Neural cell (in vitro differentiated cells): Measurements from ENCODE around the gene AHNAK.

Experiments used
- CTCF ChIP-seq: fragments of 450-650 bp; IDR thresholded peaks from 2 replicates; pipeline ENCODE4 v1.5.1; 2014; ENCODE audit warnings: antibody characterized with exemption, mild to moderate bottlenecking, moderate library complexity; ENCODE audit not compliant: poor library complexity, severe bottlenecking
- EZH2 ChIP-seq: fragments of 200-600, 300-800 bp; shearing (Covaris generic), sonication (generic); IDR thresholded peaks from 2 replicates; pipeline ENCODE4 v1.6.1; 2014; ENCODE audit warnings: antibody characterized with exemption, low read length, borderline replicate concordance, mild to moderate bottlenecking; ENCODE audit not compliant: insufficient read depth, poor library complexity, severe bottlenecking
- MXI1 ChIP-seq: fragments of 450-650 bp; conservative IDR thresholded peaks from 2 replicates; pipeline ENCODE4 v1.6.1; 2014; ENCODE audit warnings: antibody characterized with exemption, mild to moderate bottlenecking; ENCODE audit not compliant: poor library complexity, severe bottlenecking
- POLR2AphosphoS5 ChIP-seq: IDR thresholded peaks from 2 replicates; pipeline ENCODE4 v1.6.1; 2012
- RAD21 ChIP-seq: fragments of 450-650 bp; conservative IDR thresholded peaks from 2 replicates; pipeline ENCODE4 v1.6.1; 2014; ENCODE audit warnings: antibody characterized with exemption, mild to moderate bottlenecking, moderate library complexity

- TF ChIP-seq POLR2AphosphoS5 (no peak), EZH2 (no peak), MXI1 (no peak), CTCF (no peak), RAD21 (no peak)
Observed at GRCh38 chr11:62438641-62439040, 108.0 kb downstream of the AHNAK start.
